Measurements from ENCODE around the gene ITIH2.
"Not testable (repeated sequence)": the region's sequence is repeated elsewhere in the genome, so short reads cannot be mapped to it uniquely, and the experiment has no call there.

ITIH2 gene

GRCh38 chr10:7697426-7697825 lies 5.7 kb upstream of the ITIH2 start:
- DNase-seq (ENCODE audit: low read depth in 2 of 2) = no peak

GRCh38 chr10:7700577-7701125 lies 2.5 kb upstream of the ITIH2 start:
- DNase-seq (ENCODE audit: low read depth in 2 of 2) = no peak

DNA sequence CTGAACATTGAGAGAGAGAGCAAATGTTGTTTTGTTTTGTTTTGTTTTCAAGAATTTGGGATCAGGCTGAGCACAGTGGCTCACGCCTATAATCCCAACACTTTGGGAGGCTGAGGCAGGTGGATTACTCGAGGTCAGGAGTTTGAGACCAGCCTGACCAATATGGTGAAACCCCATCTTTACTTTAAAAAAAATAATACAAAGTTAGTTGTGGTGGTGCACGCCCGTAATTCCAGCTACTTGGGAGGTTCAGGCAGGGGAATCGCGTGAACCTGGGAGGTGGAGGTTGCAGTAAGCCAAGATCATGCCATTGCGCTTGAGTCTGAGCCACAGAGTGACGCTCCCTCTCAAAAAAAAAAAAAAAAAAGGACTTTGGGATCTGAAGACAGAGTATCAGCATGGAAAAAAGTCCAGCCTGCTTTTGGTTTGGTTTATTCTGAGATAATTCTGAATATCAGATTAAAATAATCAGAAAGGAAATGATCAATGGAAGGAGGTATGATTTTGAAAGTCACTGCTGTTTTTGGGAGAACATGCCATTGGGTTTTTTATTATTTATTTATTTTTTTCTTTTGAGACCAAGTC lies 1.9 kb upstream of the ITIH2 start:
- no peak for DNase-seq (ENCODE audit: low read depth in 2 of 2)

GRCh38 chr10:7702288-7702812 lies 766 bp upstream of the ITIH2 start:
- no peak for DNase-seq (ENCODE audit: low read depth in 2 of 2)

DNA sequence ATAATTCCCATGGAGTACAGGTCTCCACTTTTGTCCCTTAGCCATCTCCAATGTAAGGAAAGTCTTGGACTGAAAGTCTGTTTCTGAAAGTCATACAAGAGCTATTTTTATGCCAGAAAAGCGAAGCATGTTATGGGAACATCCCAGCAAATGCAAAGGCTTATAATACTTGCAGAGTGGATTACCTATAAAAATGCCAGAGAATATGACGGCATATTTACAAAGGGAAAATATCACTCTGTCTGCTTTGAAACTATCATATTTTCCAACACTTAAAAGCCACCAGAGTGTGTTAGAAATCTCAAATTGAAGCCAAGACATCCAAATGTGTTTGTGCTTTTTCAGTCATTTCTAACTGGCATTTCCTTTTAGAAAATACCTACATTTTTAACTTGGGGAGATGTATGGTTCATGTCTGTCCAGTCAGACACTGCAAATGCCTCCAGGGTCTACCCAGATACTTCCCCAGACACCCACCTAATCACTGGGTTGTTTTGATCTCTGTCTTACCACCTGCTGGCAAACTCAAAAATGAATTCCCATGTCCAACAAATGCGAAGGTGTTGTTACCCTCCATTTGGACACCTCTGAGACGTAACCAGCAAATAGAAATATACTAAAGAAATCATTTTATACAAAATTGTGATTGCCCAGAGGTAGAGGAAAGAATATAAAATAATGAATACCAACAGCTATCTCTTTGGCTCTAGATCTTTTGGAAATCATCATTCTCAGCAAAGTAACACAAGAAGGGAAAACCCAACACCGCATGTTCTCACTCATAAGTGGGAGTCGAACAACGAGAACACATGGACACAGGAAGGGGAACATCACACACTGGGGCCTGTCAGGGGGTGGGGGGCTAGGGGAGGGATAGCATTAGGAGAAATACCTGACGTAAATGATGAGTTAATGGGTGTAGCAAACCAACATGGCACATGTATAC lies 1.2 kb downstream of the ITIH2 start:
- DNase-seq (ENCODE audit: low read depth in 2 of 2) = no peak

- no peak for DNase-seq (ENCODE audit: low read depth in 2 of 2)
These were observed 2.2 kb downstream of the ITIH2 start for GRCh38 chr10:7705341-7705740.

GRCh38 chr10:7706534-7707073 lies 3.5 kb downstream of the ITIH2 start:
- DNase-seq (ENCODE audit: low read depth in 2 of 2) = no peak

GRCh38 chr10:7707102-7707501 lies 4.0 kb downstream of the ITIH2 start:
- no peak for DNase-seq (ENCODE audit: low read depth in 2 of 2)

DNA sequence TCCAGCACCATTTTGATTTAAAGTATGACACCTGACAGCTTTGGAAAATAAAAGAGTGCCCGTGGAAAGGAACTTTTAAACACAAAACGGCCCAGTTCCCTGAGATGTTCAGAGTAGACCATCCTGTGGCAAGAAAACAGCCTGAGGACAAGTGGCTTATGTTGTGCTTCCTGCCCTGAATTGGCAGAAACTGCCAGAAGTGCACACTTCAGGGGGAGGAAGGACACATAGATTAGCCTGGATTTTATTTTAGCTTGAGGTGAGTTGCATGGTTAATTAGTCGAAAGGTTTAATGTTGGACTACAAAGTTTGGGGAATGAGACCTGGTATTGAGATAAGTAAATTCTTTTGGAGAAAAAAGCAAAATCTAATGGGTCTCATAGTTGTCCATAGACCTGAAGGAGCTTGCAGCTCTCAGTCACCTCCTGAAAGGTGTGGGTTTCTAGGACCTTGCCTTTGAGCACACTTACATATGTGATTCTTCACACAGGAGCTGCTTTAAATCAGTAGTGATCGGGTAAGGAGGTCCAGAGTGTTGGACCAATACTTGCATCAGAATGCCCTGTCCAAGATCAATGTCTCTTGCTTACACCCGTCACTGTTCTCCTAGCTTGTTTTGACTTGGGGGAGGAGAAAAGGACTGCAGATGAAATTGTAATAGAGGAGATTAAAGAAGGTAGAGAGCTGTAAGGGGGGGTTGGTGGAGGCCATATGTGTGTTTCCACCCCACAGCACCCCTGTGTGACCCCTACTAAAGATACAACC lies 4.9 kb downstream of the ITIH2 start:
- no peak for DNase-seq (ENCODE audit: low read depth in 2 of 2)

DNA sequence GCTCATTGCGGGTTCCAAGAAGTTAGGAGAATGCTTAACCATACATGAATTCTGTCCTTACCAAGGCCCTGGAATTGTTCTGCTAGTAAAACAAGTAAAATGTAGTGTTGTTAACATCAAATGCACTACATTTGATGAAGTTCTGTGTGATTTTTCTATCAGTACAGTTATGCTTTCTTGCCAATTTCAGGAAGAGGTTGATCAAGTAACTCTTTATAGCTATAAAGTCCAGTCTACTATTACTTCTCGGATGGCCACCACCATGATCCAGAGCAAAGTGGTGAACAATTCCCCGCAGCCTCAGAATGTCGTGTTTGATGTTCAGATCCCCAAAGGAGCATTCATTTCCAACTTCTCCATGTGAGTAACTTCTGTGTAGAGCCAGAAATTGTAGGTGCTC lies 5.7 kb downstream of the ITIH2 start:
- DNase-seq (ENCODE audit: low read depth in 2 of 2) = no peak

DNA sequence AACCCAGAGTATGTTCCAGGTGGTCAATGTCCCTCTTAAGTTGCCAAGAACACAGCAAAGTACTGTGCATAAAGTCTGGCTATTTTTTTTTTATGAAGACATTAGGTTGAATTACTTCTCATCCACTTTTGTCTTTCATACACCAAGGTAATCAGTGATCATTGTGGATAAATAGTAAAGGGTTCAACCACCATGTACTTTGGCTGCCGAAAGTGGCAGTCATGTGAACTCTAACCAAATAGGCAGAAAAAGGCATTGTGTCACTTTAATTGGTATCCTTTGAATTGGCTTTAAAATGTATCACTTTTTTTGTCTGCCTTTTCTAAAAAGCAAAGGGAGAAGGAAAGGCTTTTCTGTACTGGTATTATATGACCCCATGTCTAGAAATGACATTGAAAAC lies 7.3 kb downstream of the ITIH2 start:
- DNase-seq (ENCODE audit: low read depth in 2 of 2) = no peak

- not testable (repeated sequence) for DNase-seq (ENCODE audit: low read depth in 2 of 2)
These were observed 8.0 kb downstream of the ITIH2 start for GRCh38 chr10:7711075-7711474.

- DNase-seq (ENCODE audit: low read depth in 2 of 2) = no peak
These were observed 12.4 kb downstream of the ITIH2 start for GRCh38 chr10:7715515-7715914.

DNA sequence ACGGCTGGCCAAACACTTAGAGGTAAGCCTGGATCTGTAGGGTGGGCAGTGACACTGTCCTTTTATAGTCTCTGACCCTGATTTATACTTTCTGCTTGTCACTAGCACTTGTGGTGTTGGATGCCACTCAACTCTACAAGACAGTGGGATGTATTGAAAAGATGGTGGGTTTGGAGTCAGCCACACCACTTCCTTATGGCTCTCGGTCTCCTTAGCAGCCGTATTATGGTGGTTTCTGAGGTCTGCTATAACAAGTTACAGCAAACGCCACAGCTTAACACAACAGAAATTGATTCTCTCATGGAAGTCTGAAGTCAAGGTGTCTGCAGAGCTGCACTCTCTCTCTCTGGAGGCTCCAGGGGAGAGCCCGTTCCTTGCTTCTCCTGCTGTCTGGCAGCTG lies 14.7 kb downstream of the ITIH2 start:
- DNase-seq (ENCODE audit: low read depth in 2 of 2) = no peak

DNA sequence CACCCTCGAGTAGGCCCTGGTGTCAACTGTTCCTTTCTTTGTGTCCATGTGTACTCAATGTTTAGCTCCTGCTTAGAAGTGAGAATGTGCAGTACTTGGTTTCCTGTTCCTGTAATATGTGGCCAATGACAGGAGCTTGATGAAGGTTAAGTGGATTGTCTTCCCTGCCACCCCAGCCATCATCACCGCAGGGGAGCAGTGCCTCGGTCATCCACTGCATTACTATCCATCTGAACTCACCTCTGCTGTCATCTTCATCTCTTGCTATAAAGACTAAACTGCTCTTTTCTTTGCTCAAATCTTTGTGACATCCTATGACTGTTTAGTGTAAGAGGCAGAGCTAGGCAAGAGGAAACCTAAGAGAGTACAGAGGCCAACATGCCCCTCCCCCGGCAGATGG lies 15.6 kb downstream of the ITIH2 start:
- DNase-seq (ENCODE audit: low read depth in 2 of 2) = no peak

DNA sequence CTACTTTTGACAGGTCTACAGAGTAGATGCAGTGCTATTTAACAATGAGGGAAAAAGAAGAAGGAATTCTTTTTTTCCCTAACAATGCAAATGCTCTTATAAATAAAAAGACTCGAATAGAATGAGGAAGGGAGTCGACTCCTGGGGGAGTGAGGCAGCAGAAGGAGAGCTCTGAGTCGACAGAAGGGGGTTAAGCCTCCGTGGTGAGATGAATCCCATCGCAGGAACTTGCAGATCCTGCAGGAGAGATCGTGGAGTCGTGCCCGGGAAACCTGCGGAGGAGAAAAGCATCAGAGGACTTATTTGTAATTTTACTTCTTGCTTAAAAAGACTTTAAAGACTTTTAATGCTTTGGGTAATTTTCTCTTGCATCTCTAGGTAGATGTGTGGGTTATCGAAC lies 17.4 kb downstream of the ITIH2 start:
- DNase-seq (ENCODE audit: low read depth in 2 of 2) = no peak

GRCh38 chr10:7722927-7723529 lies 19.9 kb downstream of the ITIH2 start:
- DNase-seq (ENCODE audit: low read depth in 2 of 2) = no peak

- no peak for DNase-seq (ENCODE audit: low read depth in 2 of 2)
These were observed 31.7 kb downstream of the ITIH2 start for GRCh38 chr10:7734821-7735220.

- no peak for DNase-seq (ENCODE audit: low read depth in 2 of 2)
These were observed 35.7 kb downstream of the ITIH2 start for GRCh38 chr10:7738536-7739407.

GRCh38 chr10:7744307-7744706 lies 41.2 kb downstream of the ITIH2 start:
- DNase-seq (ENCODE audit: low read depth in 2 of 2) = no peak
